ENCODE results near the gene NRCAM. TPM values are rescaled to one million over a fixed set of nuclear protein-coding genes. Genes with fewer than 3 reads are reported as not detected.

Gene NRCAM
- total and polyA plus RNA-seq, 4 donors: 0.17 to 3.2 (median 0.64) TPM

DNA sequence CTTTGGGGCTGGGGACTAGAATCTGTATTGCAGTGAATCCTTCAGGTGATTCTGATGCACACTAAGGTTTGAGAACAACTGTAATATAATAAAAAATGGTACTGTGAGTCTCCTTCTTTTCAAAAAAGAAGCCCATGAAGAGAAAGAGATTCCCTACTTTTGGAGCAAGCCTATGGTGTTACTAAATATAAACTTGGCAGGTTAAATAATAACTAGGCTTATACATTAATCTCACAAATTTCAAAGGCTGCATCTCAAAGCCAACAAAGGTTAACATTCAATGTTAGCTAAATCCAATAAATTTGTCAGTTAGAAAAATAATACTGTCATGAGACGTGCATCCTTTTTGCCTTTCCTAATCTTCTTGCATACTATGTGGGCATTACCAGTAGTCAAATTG, 166.4 kb downstream of the NRCAM start:
- H3K27me3 ChIP-seq (ENCODE audit: control insufficient read depth in 4 of 4, insufficient read depth in 4 of 4, low read length in 3 of 4): peaks cover 0 to 3% (median 0%) of the 10 kb centered on the region in 4 donors
- WGBS: 27% methylated on average over 1 of the region's 1 CpG
- H3K9ac ChIP-seq (ENCODE audit: low read depth in 1 of 2, low read length in 2 of 2): no peak overlapping the region
- no peaks in the 10 kb centered on the region for H3K36me3 ChIP-seq (ENCODE audit: control insufficient read depth in 4 of 4, insufficient read depth in 3 of 4, low read depth in 1 of 4, low read length in 3 of 4)
- TF ChIP-seq REST (IDR thresholded peaks at IDR 0.05) (no peak), EGR1 (IDR thresholded peaks at IDR 0.05; ENCODE audit: low read depth in 2 of 2) (no peak), HNF4G (IDR thresholded peaks at IDR 0.05) (no peak), YY1 (IDR thresholded peaks at IDR 0.05) (no peak), SP1 (IDR thresholded peaks at IDR 0.05) (no peak), FOXA2 (IDR thresholded peaks at IDR 0.05) (no peak), HNF4A (conservative IDR thresholded peaks at IDR 0.05) (no peak), RXRA (IDR thresholded peaks at IDR 0.05) (no peak), MAX (IDR thresholded peaks at IDR 0.05) (no peak), RAD21 (IDR thresholded peaks at IDR 0.05) (no peak), TAF1 (conservative IDR thresholded peaks at IDR 0.05) (no peak), JUND (IDR thresholded peaks at IDR 0.05) (no peak), NR2F2 (IDR thresholded peaks at IDR 0.05) (no peak), GABPA (IDR thresholded peaks at IDR 0.05 in 1 of 2, conservative IDR thresholded peaks at IDR 0.05 in 1 of 2) (no peak), FOXA1 (IDR thresholded peaks at IDR 0.05) (no peak)
- TF ChIP-seq, protein P1, sequence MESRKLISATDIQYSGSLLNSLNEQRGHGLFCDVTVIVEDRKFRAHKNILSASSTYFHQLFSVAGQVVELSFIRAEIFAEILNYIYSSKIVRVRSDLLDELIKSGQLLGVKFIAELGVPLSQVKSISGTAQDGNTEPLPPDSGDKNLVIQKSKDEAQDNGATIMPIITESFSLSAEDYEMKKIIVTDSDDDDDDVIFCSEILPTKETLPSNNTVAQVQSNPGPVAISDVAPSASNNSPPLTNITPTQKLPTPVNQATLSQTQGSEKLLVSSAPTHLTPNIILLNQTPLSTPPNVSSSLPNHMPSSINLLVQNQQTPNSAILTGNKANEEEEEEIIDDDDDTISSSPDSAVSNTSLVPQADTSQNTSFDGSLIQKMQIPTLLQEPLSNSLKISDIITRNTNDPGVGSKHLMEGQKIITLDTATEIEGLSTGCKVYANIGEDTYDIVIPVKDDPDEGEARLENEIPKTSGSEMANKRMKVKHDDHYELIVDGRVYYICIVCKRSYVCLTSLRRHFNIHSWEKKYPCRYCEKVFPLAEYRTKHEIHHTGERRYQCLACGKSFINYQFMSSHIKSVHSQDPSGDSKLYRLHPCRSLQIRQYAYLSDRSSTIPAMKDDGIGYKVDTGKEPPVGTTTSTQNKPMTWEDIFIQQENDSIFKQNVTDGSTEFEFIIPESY (IDR thresholded peaks at IDR 0.05): no peak
- TF ChIP-seq, protein P2, sequence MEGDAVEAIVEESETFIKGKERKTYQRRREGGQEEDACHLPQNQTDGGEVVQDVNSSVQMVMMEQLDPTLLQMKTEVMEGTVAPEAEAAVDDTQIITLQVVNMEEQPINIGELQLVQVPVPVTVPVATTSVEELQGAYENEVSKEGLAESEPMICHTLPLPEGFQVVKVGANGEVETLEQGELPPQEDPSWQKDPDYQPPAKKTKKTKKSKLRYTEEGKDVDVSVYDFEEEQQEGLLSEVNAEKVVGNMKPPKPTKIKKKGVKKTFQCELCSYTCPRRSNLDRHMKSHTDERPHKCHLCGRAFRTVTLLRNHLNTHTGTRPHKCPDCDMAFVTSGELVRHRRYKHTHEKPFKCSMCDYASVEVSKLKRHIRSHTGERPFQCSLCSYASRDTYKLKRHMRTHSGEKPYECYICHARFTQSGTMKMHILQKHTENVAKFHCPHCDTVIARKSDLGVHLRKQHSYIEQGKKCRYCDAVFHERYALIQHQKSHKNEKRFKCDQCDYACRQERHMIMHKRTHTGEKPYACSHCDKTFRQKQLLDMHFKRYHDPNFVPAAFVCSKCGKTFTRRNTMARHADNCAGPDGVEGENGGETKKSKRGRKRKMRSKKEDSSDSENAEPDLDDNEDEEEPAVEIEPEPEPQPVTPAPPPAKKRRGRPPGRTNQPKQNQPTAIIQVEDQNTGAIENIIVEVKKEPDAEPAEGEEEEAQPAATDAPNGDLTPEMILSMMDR (IDR thresholded peaks at IDR 0.05; ENCODE audit: low read depth, low read length, missing input control): no peak
- DNase-seq (ENCODE audit: low spot score): no peak
- H3K9me3 ChIP-seq (ENCODE audit: control insufficient read depth in 4 of 4, low read length in 3 of 4): no peaks in the 10 kb centered on the region
- no peak overlapping the region for H3K4me3 ChIP-seq (ENCODE audit: low read depth in 1 of 3, low read length in 3 of 3)
- H3K4me1 ChIP-seq (ENCODE audit: control insufficient read depth in 4 of 4, insufficient read depth in 4 of 4, low read length in 3 of 4): peaks cover 0 to 3% (median 1%) of the 10 kb centered on the region in 4 donors
- no peak overlapping the region for H3K27ac ChIP-seq (ENCODE audit: low read depth in 1 of 2, low read length in 2 of 2)

DNA sequence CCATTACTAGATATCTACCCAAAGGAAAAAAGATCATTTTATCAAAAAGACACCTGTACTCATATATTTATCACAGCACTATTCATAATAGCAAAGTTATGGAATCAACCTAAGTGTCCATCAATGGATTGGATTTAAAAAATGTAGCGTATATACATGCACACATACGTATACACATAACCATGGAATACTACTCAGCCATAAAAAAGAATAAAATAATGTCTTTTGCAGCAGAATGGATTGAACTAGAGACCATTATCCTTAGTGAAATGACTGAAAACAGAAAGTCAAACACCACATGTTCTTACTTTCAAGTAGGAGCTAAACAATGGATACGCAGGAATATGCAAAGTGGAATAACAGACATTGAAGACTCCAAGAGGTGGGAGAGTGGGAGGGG, 168.4 kb downstream of the NRCAM start:
- Histone ChIP-seq H3K4me1 (ENCODE audit: control insufficient read depth in 4 of 4, insufficient read depth in 4 of 4, low read length in 3 of 4) (peaks cover 0 to 3% (median 0%) of the 10 kb centered on the region in 4 donors), H3K27ac (ENCODE audit: low read depth in 1 of 2, low read length in 2 of 2) (no peak overlapping the region), H3K9me3 (ENCODE audit: control insufficient read depth in 4 of 4, low read length in 3 of 4) (no peaks in the 10 kb centered on the region), H3K27me3 (ENCODE audit: control insufficient read depth in 4 of 4, insufficient read depth in 4 of 4, low read length in 3 of 4) (peaks cover 0 to 3% (median 0%) of the 10 kb centered on the region in 4 donors), H3K36me3 (ENCODE audit: control insufficient read depth in 4 of 4, insufficient read depth in 3 of 4, low read depth in 1 of 4, low read length in 3 of 4) (no peaks in the 10 kb centered on the region), H3K9ac (ENCODE audit: low read depth in 1 of 2, low read length in 2 of 2) (no peak overlapping the region), H3K4me3 (ENCODE audit: low read depth in 1 of 3, low read length in 3 of 3) (no peak overlapping the region)
- WGBS: 76% methylated on average over 3 of the region's 3 CpGs
- TF ChIP-seq, protein P3, sequence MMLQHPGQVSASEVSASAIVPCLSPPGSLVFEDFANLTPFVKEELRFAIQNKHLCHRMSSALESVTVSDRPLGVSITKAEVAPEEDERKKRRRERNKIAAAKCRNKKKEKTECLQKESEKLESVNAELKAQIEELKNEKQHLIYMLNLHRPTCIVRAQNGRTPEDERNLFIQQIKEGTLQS (IDR thresholded peaks at IDR 0.05): no peak
- TF ChIP-seq HNF4G (IDR thresholded peaks at IDR 0.05): no peak
- no peak for TF ChIP-seq FOXA1 (IDR thresholded peaks at IDR 0.05)
- no peak for TF ChIP-seq RXRA (IDR thresholded peaks at IDR 0.05)
- no peak for DNase-seq (ENCODE audit: low spot score)

Data from liver (tissue), 9 donors.